Stomach (tissue), 4 donors: ENCODE measurements around the gene HS6ST2.

Experiments
- CTCF ChIP-seq, 7 experiments: fragments of 450-650 bp in 4 of 7; fragments of 200-600 bp in 3 of 7; sonication (generic) in 3 of 7; IDR thresholded peaks; one replicate each; pipeline ENCODE4 v1.5.1; 2016 to 2019; ENCODE audit warnings: antibody characterized with exemption in 7 of 7, control low read depth in 2 of 7, mild to moderate bottlenecking in 1 of 7
- EP300 ChIP-seq: sonication (generic); formaldehyde crosslinking; IDR thresholded peaks from one replicate; pipeline ENCODE4 v1.6.1; 2017; ENCODE audit warnings: antibody characterized with exemption
- POLR2A ChIP-seq, 4 donors: fragments of 450-650 bp; IDR thresholded peaks; one replicate each; pipeline ENCODE4 v1.6.1; 2016; ENCODE audit warnings: antibody characterized with exemption in 4 of 4, control low read depth in 2 of 4, mild to moderate bottlenecking in 1 of 4, moderate library complexity in 1 of 4
- POLR2AphosphoS5 ChIP-seq, 3 donors: sonication (generic); formaldehyde crosslinking; IDR thresholded peaks; one replicate each; pipeline ENCODE4 v1.6.1; 2016; ENCODE audit warnings: antibody characterized with exemption in 3 of 3

GRCh38 chrX:132809581-132809980, 148.8 kb downstream of the HS6ST2 start:
- TF ChIP-seq POLR2A (IDR thresholded peaks at IDR 0.05) (no peak), CTCF (IDR thresholded peaks at IDR 0.05) (no peak), POLR2AphosphoS5 (IDR thresholded peaks at IDR 0.05) (no peak), EP300 (no peak)
